NCI-H2081 treated with DMSO at 0.1 percent for 48 hours (cell line): ENCODE measurements around the gene OLA1.
"Not testable (repeated sequence)": the region's sequence is repeated elsewhere in the genome, so short reads cannot be mapped to it uniquely, and the experiment has no call there.

Source experiments
- DNase-seq: peaks from one replicate; lab custom pipeline; 2025; lab: John Stamatoyannopoulos, UW

Gene OLA1

GRCh38 chr2:174248187-174248997 is at the start of gene OLA1:
Gene OLA1, minus strand, starts transcription at chr2:174248532. Its CDS starts 1,717 bp downstream, at chr2:174246815.
- peak; percentile 73 for DNase-seq

- DNase-seq, result no peak
These were observed 44.6 kb upstream of the OLA1 start for GRCh38 chr2:174292908-174293307.

GRCh38 chr2:174286172-174286571 is 37.8 kb upstream of the OLA1 start:
- no peak for DNase-seq

- no peak for DNase-seq
These were observed 34.1 kb upstream of the OLA1 start for GRCh38 chr2:174282441-174282840.

- DNase-seq, result no peak
These were observed 33.4 kb upstream of the OLA1 start for GRCh38 chr2:174281736-174282135.

GRCh38 chr2:174280596-174280995 is 32.3 kb upstream of the OLA1 start:
- DNase-seq, result no peak

DNA sequence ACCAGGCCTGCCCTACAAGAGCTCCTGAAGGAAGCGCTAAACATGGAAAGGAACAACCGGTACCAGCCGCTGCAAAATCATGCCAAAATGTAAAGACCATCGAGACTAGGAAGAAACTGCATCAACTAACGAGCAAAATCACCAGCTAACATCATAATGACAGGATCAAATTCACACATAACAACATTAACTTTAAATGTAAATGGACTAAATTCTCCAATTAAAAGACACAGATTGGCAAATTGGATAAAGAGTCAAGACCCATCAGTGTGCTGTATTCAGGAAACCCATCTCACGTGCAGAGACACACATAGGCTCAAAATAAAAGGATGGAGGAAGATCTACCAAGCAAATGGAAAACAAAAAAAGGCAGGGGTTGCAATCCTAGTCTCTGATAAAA is 21.9 kb upstream of the OLA1 start:
- not testable (repeated sequence) for DNase-seq

DNA sequence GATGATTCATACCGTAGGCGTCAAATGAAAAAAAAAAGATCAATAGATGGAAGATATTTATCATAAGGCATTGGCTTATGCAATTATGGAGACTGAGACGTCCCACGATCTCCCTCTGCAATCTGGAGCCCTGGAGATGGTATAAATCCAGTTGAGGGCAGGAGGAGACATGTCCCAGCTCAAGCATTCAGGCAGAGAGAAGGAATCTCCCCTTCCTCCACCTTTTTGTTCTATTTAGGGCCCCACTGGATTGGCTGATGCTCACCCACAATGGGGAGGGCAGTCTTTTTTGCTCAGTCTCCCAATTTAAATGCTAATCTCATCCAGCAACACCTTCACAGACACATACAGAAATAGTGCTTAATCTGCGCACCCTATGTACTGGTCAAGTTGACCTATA is 18.0 kb upstream of the OLA1 start:
- DNase-seq, result no peak

- DNase-seq, result no peak
These were observed 15.7 kb upstream of the OLA1 start for GRCh38 chr2:174263997-174264396.

- DNase-seq, result no peak
These were observed 11.6 kb upstream of the OLA1 start for GRCh38 chr2:174259981-174260380.

DNA sequence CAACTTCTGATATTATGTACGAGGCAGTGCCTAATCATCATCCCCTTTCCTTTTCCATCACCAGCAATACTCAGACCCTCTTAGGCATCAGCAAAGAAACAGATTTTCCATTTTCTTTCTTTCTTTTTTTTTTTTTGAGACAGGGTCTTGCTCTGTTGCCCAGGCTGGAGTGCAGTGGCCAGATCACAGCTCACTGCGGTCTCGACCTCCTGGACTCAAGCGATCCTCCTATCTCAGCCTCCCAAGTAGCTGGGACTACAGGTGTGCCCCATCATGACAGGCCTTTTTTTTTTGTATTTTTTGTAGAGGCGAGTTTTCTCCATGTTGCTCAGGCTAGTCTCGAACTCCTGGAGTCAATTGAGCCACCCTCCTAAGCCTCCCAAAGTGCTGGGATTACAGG is 5.9 kb upstream of the OLA1 start:
- no peak for DNase-seq

GRCh38 chr2:174248998-174249592 is 763 bp upstream of the OLA1 start:
- no peak for DNase-seq

DNA sequence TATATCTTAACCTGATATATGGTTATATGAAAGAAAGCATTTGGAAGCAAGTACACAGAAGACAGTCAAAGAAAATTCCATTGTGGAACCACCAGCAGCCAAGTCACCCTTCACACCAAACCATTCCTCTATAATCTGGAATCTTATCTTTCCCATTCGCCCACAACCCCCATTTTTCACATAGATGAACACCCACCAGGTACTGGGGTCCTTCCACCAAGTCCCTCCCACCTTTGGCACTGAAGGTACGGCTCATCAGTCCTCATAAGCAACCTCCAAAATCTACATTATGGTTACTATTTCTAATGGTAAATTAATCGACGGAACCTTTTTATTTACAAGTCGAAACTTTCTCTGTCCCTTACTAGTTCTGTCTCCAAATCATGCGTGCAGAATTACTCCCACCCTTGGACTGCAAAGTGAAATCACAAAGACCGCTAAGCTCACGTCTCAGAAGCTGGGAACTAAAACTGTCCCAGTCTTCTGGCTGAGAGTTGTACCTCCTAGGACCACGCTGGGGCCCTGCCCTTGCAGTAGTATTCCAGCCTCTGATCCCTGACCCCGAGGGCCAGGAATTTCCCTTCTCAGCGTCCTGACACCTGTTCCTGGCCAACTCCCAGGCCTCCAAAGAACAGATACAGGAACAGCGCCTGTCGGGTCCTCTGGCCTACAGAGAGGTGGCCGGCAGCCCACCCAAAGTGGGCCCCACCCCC is 702 bp downstream of the OLA1 start:
- DNase-seq, result no peak

DNA sequence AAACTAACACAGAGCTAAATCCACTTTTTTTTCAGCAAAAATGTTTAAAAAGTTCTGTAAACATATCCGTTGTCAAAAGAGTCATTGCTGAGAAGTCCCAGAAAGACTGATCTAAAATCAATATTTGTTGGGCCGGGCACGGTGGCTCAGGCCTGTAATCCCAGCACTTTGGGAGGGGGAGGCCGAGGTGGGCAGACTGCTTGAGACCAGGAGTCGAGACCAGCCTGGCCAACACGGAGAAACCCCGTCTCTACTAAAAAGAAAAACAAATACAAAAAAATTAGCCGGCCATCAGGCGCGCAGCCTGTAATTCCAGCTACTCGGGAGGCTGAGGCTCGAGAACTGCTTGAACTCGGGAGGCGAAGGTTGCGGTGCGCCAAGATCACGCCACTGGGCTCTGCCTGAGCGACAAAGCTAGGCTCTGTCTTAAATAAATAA is 1.4 kb downstream of the OLA1 start:
- no peak for DNase-seq

DNA sequence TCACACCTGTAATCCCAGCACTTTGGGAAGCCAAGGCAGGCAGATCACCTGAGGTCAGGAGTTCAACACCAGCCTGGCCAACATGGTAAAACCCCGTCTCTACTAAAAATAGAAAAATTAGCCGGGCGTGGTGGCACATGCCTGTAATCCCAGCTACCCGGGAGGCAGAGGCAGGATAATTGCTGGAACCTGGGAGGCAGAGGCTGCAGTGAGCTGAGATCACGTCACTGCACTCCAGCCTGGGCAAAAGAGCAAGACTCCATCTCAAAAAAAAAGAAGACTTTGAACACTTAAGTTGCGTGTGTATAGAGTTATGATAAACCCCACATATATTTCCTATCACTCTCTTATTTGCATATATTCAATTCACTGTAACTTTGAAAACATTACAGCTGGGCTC is 2.7 kb downstream of the OLA1 start:
- not testable (repeated sequence) for DNase-seq

- DNase-seq, result no peak
These were observed 3.3 kb downstream of the OLA1 start for GRCh38 chr2:174245065-174245464.

- no peak for DNase-seq
These were observed 4.5 kb downstream of the OLA1 start for GRCh38 chr2:174243812-174244211.

GRCh38 chr2:174240097-174240496 is 8.2 kb downstream of the OLA1 start:
- DNase-seq, result no peak

DNA sequence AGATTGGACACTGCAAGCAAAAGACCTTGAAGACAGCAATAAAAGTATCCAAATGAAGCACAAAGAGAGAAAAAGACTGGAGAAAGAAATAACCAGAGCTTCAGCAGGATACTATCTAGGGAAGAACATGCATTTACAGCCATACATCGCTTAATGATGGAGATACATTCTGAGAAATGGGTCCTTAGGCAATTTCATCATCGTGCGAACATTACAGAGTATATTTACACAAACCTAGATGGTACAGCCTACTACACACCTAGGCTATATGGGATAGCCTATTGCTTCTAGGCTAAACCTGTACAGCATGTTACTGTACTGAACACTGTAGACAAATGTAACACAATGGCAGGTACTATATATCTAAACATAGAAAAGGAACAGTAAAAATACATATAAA is 11.9 kb downstream of the OLA1 start:
- no peak for DNase-seq

- no peak for DNase-seq
These were observed 12.7 kb downstream of the OLA1 start for GRCh38 chr2:174235680-174236079.

DNA sequence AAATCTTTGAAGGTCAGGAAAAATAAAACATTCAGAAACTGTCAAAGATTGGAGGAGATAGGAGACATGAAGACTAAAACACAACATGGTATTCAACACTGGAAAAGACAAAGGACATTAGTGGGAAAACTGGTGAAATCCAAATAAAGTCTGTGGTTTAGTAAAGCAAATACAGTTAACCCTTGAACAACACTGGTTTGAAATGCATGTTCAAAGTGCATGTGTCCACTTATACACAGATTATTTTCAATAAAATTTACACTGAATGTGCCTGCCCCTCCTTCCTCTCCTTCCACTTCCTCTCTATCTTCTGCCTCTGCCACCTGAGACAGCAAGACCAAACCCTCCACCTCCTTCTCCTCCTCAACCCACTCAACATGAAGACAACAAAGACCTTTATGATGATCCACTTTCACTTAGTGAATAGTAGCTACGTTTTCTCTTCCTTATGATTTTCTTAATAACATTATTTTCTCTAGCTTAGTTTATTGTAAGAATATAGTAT is 14.5 kb downstream of the OLA1 start:
- no peak for DNase-seq

- DNase-seq, result no peak
These were observed 20.6 kb downstream of the OLA1 start for GRCh38 chr2:174227748-174228147.
